GM23338 (cell line): ENCODE data around the gene OR52B6. TPM values are rescaled to one million over a fixed set of nuclear protein-coding genes. Genes with fewer than 3 reads are reported as not detected.

Source experiments
- ATAC-seq: fragments of 200-7000 bp; cut with Tn5 transposase; 3 replicates; pipeline ENCODE4 v1.9.1; 2020
- DNase-seq: peaks from one replicate; pipeline ENCODE4 v3.0.0-alpha.2; 2015; ENCODE audit warnings: low spot score
- H2AFZ ChIP-seq: fragments of 200-600 bp; sonication (generic); 2 replicates; pipeline ENCODE4 v1.8.0; 2016; ENCODE audit warnings: antibody characterized with exemption, mild to moderate bottlenecking, moderate library complexity
- H3F3A ChIP-seq: fragments of 200-600 bp; sonication (generic); replicated peaks from 2 replicates; pipeline ENCODE4 v1.8.0; 2017; ENCODE audit warnings: antibody characterized with exemption, mixed run types, low read depth
- H3K27ac ChIP-seq: fragments of 200-600 bp; sonication (generic); 2 replicates; pipeline ENCODE4 v1.6.1; 2016; ENCODE audit warnings: low read depth
- H3K27me3 ChIP-seq: fragments of 200-600 bp; sonication (generic); 2 replicates; pipeline ENCODE4 v1.8.0; 2016; ENCODE audit warnings: mild to moderate bottlenecking, mixed run types, moderate library complexity; ENCODE audit not compliant: insufficient read depth
- H3K36me3 ChIP-seq: fragments of 200-600 bp; sonication (generic); 2 replicates; pipeline ENCODE4 v1.8.0; 2016; ENCODE audit warnings: mild to moderate bottlenecking; ENCODE audit not compliant: insufficient read depth
- H3K4me1 ChIP-seq: fragments of 200-600 bp; sonication (generic); 2 replicates; pipeline ENCODE4 v1.8.0; 2016; ENCODE audit warnings: mild to moderate bottlenecking, moderate library complexity; ENCODE audit not compliant: insufficient read depth
- H3K4me2 ChIP-seq: fragments of 200-600 bp; sonication (generic); 2 replicates; pipeline ENCODE4 v1.7.1; 2017; ENCODE audit warnings: mixed run types
- H3K4me3 ChIP-seq: fragments of 200-600 bp; sonication (generic); 2 replicates; pipeline ENCODE4 v1.6.1; 2016; ENCODE audit warnings: mixed run types
- H3K79me2 ChIP-seq: fragments of 200-600 bp; sonication (generic); replicated peaks from 2 replicates; pipeline ENCODE4 v1.8.0; 2017; ENCODE audit warnings: mild to moderate bottlenecking; ENCODE audit not compliant: insufficient read depth
- H3K9me2 ChIP-seq: fragments of 200-600 bp; sonication (generic); 2 replicates; pipeline ENCODE4 v1.8.0; 2017; ENCODE audit not compliant: insufficient read depth
- H4K20me1 ChIP-seq: fragments of 200-600 bp; sonication (generic); replicated peaks from 2 replicates; pipeline ENCODE4 v1.8.0; 2017; ENCODE audit warnings: mild to moderate bottlenecking; ENCODE audit not compliant: insufficient read depth
- H3K27ac Mint-ChIP-seq: 2 replicates; pipeline ENCODE4 v1.8.0; 2020; ENCODE audit warnings: inconsistent platforms, mild to moderate bottlenecking, moderate library complexity, mixed read lengths
- H3K27me3 Mint-ChIP-seq: 3 replicates; pipeline ENCODE4 v1.8.0; 2022; ENCODE audit warnings: low read depth, mild to moderate bottlenecking, moderate library complexity, mixed read lengths, inconsistent platforms; ENCODE audit not compliant: insufficient read depth, poor library complexity
- H3K36me3 Mint-ChIP-seq: 3 replicates; pipeline ENCODE4 v1.8.0; 2021; ENCODE audit warnings: low read depth, mild to moderate bottlenecking, inconsistent platforms, moderate library complexity, mixed read lengths
- H3K4me1 Mint-ChIP-seq: 3 replicates; pipeline ENCODE4 v1.8.0; 2020; ENCODE audit warnings: mild to moderate bottlenecking, inconsistent platforms, mixed read lengths
- H3K4me3 Mint-ChIP-seq: 3 replicates; pipeline ENCODE4 v1.8.0; 2021; ENCODE audit warnings: moderate library complexity, mild to moderate bottlenecking, inconsistent platforms, mixed read lengths
- H3K9me3 Mint-ChIP-seq: 3 replicates; pipeline ENCODE4 v1.8.0; 2020; ENCODE audit warnings: moderate library complexity, mild to moderate bottlenecking, inconsistent platforms, mixed read lengths
- CREB1 ChIP-seq: fragments of 250-450 bp; sonication (Bioruptor Pico); IDR thresholded peaks from 2 replicates; pipeline ENCODE4 v1.5.0; 2020; ENCODE audit warnings: low read depth, mild to moderate bottlenecking, moderate library complexity
- CTCF ChIP-seq, 2 experiments: fragments of 200-600 bp in 1 of 2; sonication (generic) in 1 of 2; conservative IDR thresholded peaks; 2 replicates each; pipeline versions ENCODE4 v1.5.1 to v1.6.1; 2016 to 2017; ENCODE audit warnings: antibody characterized with exemption in 2 of 2, low read depth in 2 of 2, mild to moderate bottlenecking in 2 of 2, moderate library complexity in 1 of 2
- ETS1 ChIP-seq: IDR thresholded peaks from 2 replicates; pipeline ENCODE4 v1.6.1; 2016; ENCODE audit warnings: antibody characterized with exemption
- EZH2 ChIP-seq: fragments of 200-600 bp; sonication (generic); IDR thresholded peaks from one replicate; pipeline ENCODE4 v1.8.0; 2017; ENCODE audit warnings: antibody characterized with exemption, mild to moderate bottlenecking, low read depth; ENCODE audit not compliant: unreplicated experiment
- EZH2phosphoT487 ChIP-seq: fragments of 200-600 bp; sonication (generic); IDR thresholded peaks from one replicate; pipeline ENCODE4 v1.8.1; 2018; ENCODE audit warnings: antibody characterized with exemption; ENCODE audit not compliant: unreplicated experiment
- JUNB ChIP-seq: IDR thresholded peaks from one replicate; pipeline ENCODE4 v1.6.1; 2016; ENCODE audit warnings: antibody characterized with exemption; ENCODE audit not compliant: unreplicated experiment
- NANOG ChIP-seq: IDR thresholded peaks from 2 replicates; pipeline ENCODE4 v1.6.1; 2016; ENCODE audit warnings: antibody characterized with exemption, borderline replicate concordance
- POLR2AphosphoS5 ChIP-seq: IDR thresholded peaks from 2 replicates; pipeline ENCODE4 v1.6.1; 2016; ENCODE audit warnings: antibody characterized with exemption, low read depth
- REST ChIP-seq: IDR thresholded peaks from one replicate; pipeline ENCODE4 v1.6.1; 2018; ENCODE audit warnings: antibody characterized with exemption; ENCODE audit not compliant: unreplicated experiment
- STAT1 ChIP-seq: IDR thresholded peaks from one replicate; pipeline ENCODE4 v1.6.1; 2016; ENCODE audit warnings: antibody characterized with exemption; ENCODE audit not compliant: unreplicated experiment
- ZNF114 ChIP-seq: fragments of 250-450 bp; sonication (Bioruptor Pico); IDR thresholded peaks from 2 replicates; pipeline ENCODE4 v1.5.0; 2020; ENCODE audit warnings: mild to moderate bottlenecking, moderate library complexity
- ZNF331 ChIP-seq: fragments of 250-450 bp; sonication (Bioruptor Pico); IDR thresholded peaks from 2 replicates; pipeline ENCODE4 v1.5.0; 2020; ENCODE audit warnings: low read depth, mild to moderate bottlenecking, moderate library complexity
- ZNF462 ChIP-seq: fragments of 250-450 bp; sonication (Bioruptor Pico); IDR thresholded peaks from 2 replicates; pipeline ENCODE4 v1.5.0; 2020; ENCODE audit warnings: mild to moderate bottlenecking, moderate library complexity
- polyA plus RNA-seq: library from polyadenylated mRNA; unstranded; fragments of >200 nt; fragmentation: Nextera tagmentation; extraction: Ambion mirVana; gene quantifications from 2 replicates; pipeline ENCODE4 v1.2.1, GENCODE V29; 2016
- total RNA-seq: library from RNA; depleted of rRNA; stranded (reverse); fragments of >200 nt; shearing (Covaris generic); gene quantifications from 2 replicates; pipeline ENCODE4 v1.2.3, GENCODE V29; 2014

Gene OR52B6
- total and polyA plus RNA-seq, 2 experiments from 2014 or later = not detected

- Histone ChIP-seq H3K4me3 (peak overlapping the region; percentile 88), H3F3A (0 out of 2 replicates have a peak, but pooled peaks cover 3% of the 10 kb centered on the region), H3K79me2 (peaks cover 60% of the 10 kb centered on the region), H3K9me2 (peaks cover 3% of the 10 kb centered on the region; the same call in 1 of the 2 replicates), H3K27ac (peak overlapping the region; percentile 71), H2AFZ (no peak overlapping the region), H3K36me3 (no peaks in the 10 kb centered on the region; the same call in 1 of the 2 replicates), H3K4me1 (peaks cover 33% of the 10 kb centered on the region), H4K20me1 (peaks cover 3% of the 10 kb centered on the region), H3K27me3 (no peaks in the 10 kb centered on the region), H3K4me2 (peak overlapping the region; percentile 86)
- peak; percentile 56 for DNase-seq
- peak; percentile 40 for ATAC-seq
- peaks cover under 1% of the 10 kb centered on the region; the same call in 2 of the 3 replicates for H3K36me3 Mint-ChIP-seq
- peak overlapping the region; percentile 94 for H3K4me3 Mint-ChIP-seq
- peak overlapping the region; percentile 79 for H3K27ac Mint-ChIP-seq
- TF ChIP-seq STAT1 (no peak), ZNF462 (CRISPR knock-in tag) (no peak), POLR2AphosphoS5 (no peak), EZH2 (no peak), JUNB (no peak), ZNF114 (CRISPR knock-in tag) (no peak), ZNF331 (CRISPR knock-in tag) (no peak), EZH2phosphoT487 (no peak), REST (no peak), CREB1 (no peak), CTCF (conservative IDR thresholded peaks at IDR 0.05; ENCODE audit: low read depth in 2 of 2) (no peak), NANOG (no peak), ETS1 (no peak)
- H3K27me3 Mint-ChIP-seq = peaks cover 8% of the 10 kb centered on the region
- peaks cover 45% of the 10 kb centered on the region for H3K4me1 Mint-ChIP-seq
- H3K9me3 Mint-ChIP-seq = no peaks in the 10 kb centered on the region
Measured at GRCh38 chr11:5597953-5598352, 17.3 kb downstream of the OR52B6 start.
